Measurements from ENCODE around the gene GNB5. TPM values are rescaled to one million over a fixed set of nuclear protein-coding genes. Genes with fewer than 3 reads are reported as not detected.
"Not testable (repeated sequence)": the region's sequence is repeated elsewhere in the genome, so short reads cannot be mapped to it uniquely, and the experiment has no call there.

GNB5 gene
- total RNA-seq, 1 experiment from 2014 or later = 58.7 TPM

DNA sequence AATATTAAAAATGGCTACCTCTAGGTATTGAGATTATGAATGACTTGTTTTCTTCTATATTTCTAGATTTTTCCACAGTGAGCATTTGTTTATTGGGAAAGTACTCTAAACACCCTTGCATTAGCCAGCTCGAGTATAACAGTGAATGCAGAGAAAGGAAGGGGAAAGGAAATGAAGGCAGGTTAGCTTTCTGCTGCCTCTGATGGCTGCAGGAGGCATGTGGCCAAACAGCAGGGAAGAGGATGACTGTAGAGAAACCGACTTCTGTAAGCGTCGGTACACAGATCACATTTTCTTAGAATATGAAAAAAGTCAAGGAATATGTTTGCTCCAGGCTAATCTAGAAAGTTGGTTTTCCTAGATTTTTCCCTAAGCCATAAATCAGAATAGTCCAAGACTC is 19.8 kb downstream of the GNB5 start:
- ATAC-seq (peak; percentile 60; the same call in 1 of the 2 replicates), DNase-seq (ENCODE audit: low read depth, low spot score) (no peak)
- no peak for TF ChIP-seq TCF7L2 (IDR thresholded peaks at IDR 0.05; ENCODE audit: low read depth, low read length)
- TF ChIP-seq, protein P1, sequence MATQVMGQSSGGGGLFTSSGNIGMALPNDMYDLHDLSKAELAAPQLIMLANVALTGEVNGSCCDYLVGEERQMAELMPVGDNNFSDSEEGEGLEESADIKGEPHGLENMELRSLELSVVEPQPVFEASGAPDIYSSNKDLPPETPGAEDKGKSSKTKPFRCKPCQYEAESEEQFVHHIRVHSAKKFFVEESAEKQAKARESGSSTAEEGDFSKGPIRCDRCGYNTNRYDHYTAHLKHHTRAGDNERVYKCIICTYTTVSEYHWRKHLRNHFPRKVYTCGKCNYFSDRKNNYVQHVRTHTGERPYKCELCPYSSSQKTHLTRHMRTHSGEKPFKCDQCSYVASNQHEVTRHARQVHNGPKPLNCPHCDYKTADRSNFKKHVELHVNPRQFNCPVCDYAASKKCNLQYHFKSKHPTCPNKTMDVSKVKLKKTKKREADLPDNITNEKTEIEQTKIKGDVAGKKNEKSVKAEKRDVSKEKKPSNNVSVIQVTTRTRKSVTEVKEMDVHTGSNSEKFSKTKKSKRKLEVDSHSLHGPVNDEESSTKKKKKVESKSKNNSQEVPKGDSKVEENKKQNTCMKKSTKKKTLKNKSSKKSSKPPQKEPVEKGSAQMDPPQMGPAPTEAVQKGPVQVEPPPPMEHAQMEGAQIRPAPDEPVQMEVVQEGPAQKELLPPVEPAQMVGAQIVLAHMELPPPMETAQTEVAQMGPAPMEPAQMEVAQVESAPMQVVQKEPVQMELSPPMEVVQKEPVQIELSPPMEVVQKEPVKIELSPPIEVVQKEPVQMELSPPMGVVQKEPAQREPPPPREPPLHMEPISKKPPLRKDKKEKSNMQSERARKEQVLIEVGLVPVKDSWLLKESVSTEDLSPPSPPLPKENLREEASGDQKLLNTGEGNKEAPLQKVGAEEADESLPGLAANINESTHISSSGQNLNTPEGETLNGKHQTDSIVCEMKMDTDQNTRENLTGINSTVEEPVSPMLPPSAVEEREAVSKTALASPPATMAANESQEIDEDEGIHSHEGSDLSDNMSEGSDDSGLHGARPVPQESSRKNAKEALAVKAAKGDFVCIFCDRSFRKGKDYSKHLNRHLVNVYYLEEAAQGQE (IDR thresholded peaks at IDR 0.05; ENCODE audit: insufficient read depth in 1 of 2, low read depth in 2 of 2, low read length in 1 of 2) = no peak
- Histone ChIP-seq H3K4me1 (ENCODE audit: control insufficient read depth, insufficient read depth, low read length) (no peaks in the 10 kb centered on the region), H3K27me3 (ENCODE audit: control insufficient read depth, insufficient read depth, low read length) (no peaks in the 10 kb centered on the region), H3K4me3 (ENCODE audit: low read depth in 2 of 2, low read length in 2 of 2) (no peak overlapping the region), H3K36me3 (ENCODE audit: control insufficient read depth, insufficient read depth, low read length) (no peaks in the 10 kb centered on the region), H3K9me3 (ENCODE audit: control insufficient read depth, insufficient read depth, low read depth, low read length) (no peaks in the 10 kb centered on the region), H3K27ac (ENCODE audit: low read length) (no peak overlapping the region)
- no TSS peak for BruUV-seq (replicated peaks)
- ChIA-PET CTCF (no interaction called here), POLR2A (interaction anchor here (0.7 kb wide), 1 partner anchor 99 kb away, joined by 8 read pairs; no protein-coding TSS in a partner anchor)
- in situ Hi-C loops (cut with HindIII; ENCODE audit: low pct_unique_long_range_greater_than_20kb, low sequenced_read_pairs) (no loop called here), intact Hi-C loops (cut with micrococcal nuclease; ENCODE audit: unreplicated experiment) (no loop called here)

DNA sequence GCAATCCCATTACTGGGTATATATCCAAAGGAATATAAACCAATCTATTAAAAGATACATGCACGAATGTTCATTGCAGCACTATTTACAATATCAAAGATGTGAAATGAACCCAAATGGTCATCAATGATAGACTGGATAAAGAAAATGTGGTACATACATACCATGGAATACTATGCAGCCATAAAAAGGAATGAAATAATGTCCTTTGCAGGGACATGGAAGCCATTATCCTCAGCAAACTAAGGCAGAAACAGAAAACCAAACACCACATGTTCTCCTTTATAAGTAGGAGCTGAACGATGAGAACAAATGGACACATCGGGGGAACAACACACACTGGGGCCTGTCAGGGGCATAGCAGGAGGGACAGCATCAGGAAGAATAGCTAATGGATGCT is 21.0 kb downstream of the GNB5 start:
- H3K4me1 ChIP-seq (ENCODE audit: control insufficient read depth, insufficient read depth, low read length); H3K27ac ChIP-seq (ENCODE audit: low read length); H3K4me3 ChIP-seq (ENCODE audit: low read depth in 2 of 2, low read length in 2 of 2); DNase-seq (ENCODE audit: low read depth, low spot score); H3K9me3 ChIP-seq (ENCODE audit: control insufficient read depth, insufficient read depth, low read depth, low read length); POLR2A ChIA-PET; H3K36me3 ChIP-seq (ENCODE audit: control insufficient read depth, insufficient read depth, low read length); intact Hi-C loops (cut with micrococcal nuclease; ENCODE audit: unreplicated experiment); BruUV-seq (replicated peaks); in situ Hi-C loops (cut with HindIII; ENCODE audit: low pct_unique_long_range_greater_than_20kb, low sequenced_read_pairs); CTCF ChIA-PET; ATAC-seq; H3K27me3 ChIP-seq (ENCODE audit: control insufficient read depth, insufficient read depth, low read length): not testable (repeated sequence)

DNA sequence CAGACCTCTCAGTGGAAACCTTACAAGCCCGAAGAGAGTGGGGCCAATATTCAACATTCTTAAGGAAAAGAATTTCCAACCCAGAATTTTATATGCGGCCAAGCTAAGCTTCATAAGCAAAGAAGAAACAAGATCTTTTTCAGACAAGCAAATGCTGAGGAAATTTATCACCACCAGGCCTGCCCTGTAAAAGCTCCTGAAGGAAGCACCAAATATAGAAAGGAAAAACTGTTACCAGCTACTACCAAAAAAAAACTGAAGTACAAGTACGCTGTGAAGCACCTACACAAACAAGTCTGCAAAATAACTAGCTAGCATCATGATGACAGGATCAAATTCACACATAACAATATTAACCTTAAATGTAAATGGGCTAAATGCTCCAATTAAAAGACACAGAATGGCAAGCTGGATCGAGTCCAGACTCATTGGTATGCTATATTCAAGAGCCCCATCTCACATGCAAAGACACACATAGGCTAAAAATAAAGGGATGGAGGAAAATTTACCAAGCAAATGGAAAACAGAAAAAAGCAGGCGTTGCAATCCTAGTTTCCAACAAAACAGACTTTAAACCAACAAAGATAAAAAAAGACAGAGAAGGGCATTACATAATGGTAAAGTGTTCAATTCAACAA is 25.6 kb downstream of the GNB5 start:
- H3K36me3 ChIP-seq (ENCODE audit: control insufficient read depth, insufficient read depth, low read length); intact Hi-C loops (cut with micrococcal nuclease; ENCODE audit: unreplicated experiment); CTCF ChIA-PET; H3K27ac ChIP-seq (ENCODE audit: low read length); H3K4me1 ChIP-seq (ENCODE audit: control insufficient read depth, insufficient read depth, low read length); POLR2A ChIA-PET; DNase-seq (ENCODE audit: low read depth, low spot score); BruUV-seq (replicated peaks); in situ Hi-C loops (cut with HindIII; ENCODE audit: low pct_unique_long_range_greater_than_20kb, low sequenced_read_pairs); ATAC-seq; H3K4me3 ChIP-seq (ENCODE audit: low read depth in 2 of 2, low read length in 2 of 2); H3K9me3 ChIP-seq (ENCODE audit: control insufficient read depth, insufficient read depth, low read depth, low read length); H3K27me3 ChIP-seq (ENCODE audit: control insufficient read depth, insufficient read depth, low read length): not testable (repeated sequence)

DNA sequence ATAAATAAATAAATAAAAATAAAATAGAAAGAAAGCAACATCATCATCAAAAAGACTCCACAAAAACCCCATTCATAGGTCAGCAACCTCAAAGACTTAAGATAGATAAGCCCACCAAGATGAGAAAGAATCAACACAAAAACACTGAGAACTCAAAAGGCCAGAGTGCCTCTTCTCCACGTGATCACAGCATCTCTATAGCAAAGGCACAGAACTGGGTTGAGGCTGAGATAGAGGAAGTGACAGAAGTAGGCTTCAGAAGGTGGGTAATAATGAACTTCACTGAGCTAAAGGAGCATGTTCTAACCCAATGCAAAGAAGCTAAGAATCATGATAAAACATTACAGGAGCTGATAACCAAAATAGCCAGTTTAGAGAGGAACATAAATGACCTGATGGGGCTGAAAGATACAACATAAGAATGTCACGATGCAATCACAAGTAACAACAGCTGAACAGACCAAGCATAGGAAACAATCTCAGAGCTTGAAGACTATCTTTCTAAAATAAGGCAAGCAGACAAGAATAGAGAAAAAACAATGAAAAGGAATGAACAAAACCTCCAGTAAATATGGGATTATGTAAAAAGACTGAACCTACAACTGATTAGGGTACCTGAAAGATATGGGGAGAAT is 26.4 kb downstream of the GNB5 start:
- intact Hi-C loops (cut with micrococcal nuclease; ENCODE audit: unreplicated experiment) = no loop called here
- BruUV-seq (replicated peaks) = no TSS peak
- Histone ChIP-seq H3K27ac (ENCODE audit: low read length) (peak overlapping the region; percentile 25; the same call in 1 of the 2 replicates), H3K9me3 (ENCODE audit: control insufficient read depth, insufficient read depth, low read depth, low read length) (no peaks in the 10 kb centered on the region), H3K4me3 (ENCODE audit: low read depth in 2 of 2, low read length in 2 of 2) (no peak overlapping the region), H3K36me3 (ENCODE audit: control insufficient read depth, insufficient read depth, low read length) (no peaks in the 10 kb centered on the region), H3K27me3 (ENCODE audit: control insufficient read depth, insufficient read depth, low read length) (no peaks in the 10 kb centered on the region), H3K4me1 (ENCODE audit: control insufficient read depth, insufficient read depth, low read length) (no peaks in the 10 kb centered on the region)
- CTCF ChIA-PET = no interaction called here
- no peak for ATAC-seq
- TF ChIP-seq, protein P1 (IDR thresholded peaks at IDR 0.05; ENCODE audit: insufficient read depth in 1 of 2, low read depth in 2 of 2, low read length in 1 of 2) = no peak
- TF ChIP-seq TCF7L2 (IDR thresholded peaks at IDR 0.05; ENCODE audit: low read depth, low read length) (no peak), POLR2AphosphoS5 (IDR thresholded peaks at IDR 0.05; ENCODE audit: low read depth, low read length) (no peak), SIN3A (IDR thresholded peaks at IDR 0.05; ENCODE audit: borderline replicate concordance, insufficient read depth, low read depth, low read length) (no peak)
- TF ChIP-seq, protein P2, sequence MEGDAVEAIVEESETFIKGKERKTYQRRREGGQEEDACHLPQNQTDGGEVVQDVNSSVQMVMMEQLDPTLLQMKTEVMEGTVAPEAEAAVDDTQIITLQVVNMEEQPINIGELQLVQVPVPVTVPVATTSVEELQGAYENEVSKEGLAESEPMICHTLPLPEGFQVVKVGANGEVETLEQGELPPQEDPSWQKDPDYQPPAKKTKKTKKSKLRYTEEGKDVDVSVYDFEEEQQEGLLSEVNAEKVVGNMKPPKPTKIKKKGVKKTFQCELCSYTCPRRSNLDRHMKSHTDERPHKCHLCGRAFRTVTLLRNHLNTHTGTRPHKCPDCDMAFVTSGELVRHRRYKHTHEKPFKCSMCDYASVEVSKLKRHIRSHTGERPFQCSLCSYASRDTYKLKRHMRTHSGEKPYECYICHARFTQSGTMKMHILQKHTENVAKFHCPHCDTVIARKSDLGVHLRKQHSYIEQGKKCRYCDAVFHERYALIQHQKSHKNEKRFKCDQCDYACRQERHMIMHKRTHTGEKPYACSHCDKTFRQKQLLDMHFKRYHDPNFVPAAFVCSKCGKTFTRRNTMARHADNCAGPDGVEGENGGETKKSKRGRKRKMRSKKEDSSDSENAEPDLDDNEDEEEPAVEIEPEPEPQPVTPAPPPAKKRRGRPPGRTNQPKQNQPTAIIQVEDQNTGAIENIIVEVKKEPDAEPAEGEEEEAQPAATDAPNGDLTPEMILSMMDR (IDR thresholded peaks at IDR 0.05) = no peak
- in situ Hi-C loops (cut with HindIII; ENCODE audit: low pct_unique_long_range_greater_than_20kb, low sequenced_read_pairs) = no loop called here
- DNase-seq (ENCODE audit: low read depth, low spot score) = no peak
- POLR2A ChIA-PET = no interaction called here

All from Panc1 (cell line).